Stimulated activated CD4-positive, alpha-beta T cell treated with anti-CD3 and anti-CD28 coated beads, Interleukin-15, amount 100 ng/mL, for 24 hours (primary cell): ENCODE data around the gene TTC38.

Experiments used
- DNase-seq: peaks from one replicate; pipeline ENCODE4 v3.0.0-alpha.2; 2020

TTC38 gene

GRCh38 chr22:46280063-46280817 lies 12.4 kb downstream of the TTC38 start:
- DNase-seq: no peak

DNA sequence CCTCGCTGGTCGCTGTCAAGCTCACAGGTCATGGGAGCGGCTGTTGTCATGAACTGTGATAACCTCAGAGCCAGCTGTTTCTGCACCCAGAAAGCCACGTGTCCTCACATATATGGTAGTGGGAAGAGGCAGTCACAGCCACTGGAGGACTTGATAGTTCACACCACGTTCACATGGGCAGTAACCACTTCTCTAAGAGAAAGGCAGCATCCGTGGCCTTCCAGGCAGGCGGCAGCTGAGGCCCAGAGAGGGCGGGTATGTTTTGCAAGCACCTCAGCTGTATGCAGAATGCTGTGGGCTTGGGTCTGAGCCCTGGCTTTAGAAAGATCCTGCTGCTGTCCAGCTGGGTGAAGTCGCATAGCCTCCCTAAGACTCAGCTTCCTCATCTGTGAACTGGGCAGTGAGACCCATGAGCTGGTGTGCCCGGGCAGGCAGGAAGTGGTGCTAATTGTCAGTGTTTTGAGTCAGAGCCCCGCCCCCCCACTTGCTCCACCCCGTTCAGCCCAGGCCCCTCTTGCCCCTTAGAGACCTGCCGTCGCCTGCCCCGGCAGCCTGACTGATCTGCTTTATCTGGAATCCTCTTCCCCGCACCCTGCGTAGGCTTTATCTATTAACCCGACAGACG lies 13.3 kb downstream of the TTC38 start:
- DNase-seq: no peak

DNA sequence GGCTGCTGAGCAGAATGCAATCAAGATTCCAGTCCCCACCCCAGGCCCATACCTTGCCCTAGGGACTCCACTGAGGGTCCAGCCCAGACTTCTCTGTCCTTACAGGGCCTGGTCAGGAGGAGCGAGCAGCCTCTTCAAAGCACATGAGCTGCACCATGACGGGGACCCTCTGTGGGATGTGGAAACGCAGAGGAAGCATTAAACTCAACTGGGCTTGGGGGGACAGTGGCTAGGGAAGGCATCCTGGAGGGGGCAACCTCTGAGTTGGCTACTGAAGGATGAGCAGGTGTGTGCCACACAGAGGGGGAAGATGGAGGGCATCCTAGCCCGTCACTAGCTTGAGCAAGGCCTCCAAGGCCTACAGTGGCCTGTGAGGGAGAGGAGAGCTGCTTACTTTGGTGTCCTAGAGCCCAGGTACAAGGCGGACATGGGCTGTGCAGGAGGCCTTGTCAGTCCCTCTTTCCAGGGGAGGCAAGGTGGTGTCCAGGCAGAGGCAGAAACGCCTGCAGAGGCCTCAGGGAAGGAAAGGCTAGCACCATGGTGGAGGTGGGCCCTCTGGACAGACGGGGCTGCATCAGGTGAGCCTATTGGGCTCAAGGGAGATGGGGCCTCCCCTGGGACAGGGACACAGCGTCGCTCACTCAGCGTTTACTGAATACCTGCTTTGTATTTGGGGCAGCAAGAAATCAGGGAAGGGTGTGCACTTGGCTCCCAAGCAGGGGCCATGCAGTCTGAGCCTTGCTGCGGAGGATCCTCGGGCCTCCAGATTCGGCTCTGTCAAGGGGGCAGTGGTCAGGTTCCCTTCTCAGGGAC lies 14.3 kb downstream of the TTC38 start:
- DNase-seq: no peak

GRCh38 chr22:46286006-46286405 lies 18.2 kb downstream of the TTC38 start:
- DNase-seq: no peak

DNA sequence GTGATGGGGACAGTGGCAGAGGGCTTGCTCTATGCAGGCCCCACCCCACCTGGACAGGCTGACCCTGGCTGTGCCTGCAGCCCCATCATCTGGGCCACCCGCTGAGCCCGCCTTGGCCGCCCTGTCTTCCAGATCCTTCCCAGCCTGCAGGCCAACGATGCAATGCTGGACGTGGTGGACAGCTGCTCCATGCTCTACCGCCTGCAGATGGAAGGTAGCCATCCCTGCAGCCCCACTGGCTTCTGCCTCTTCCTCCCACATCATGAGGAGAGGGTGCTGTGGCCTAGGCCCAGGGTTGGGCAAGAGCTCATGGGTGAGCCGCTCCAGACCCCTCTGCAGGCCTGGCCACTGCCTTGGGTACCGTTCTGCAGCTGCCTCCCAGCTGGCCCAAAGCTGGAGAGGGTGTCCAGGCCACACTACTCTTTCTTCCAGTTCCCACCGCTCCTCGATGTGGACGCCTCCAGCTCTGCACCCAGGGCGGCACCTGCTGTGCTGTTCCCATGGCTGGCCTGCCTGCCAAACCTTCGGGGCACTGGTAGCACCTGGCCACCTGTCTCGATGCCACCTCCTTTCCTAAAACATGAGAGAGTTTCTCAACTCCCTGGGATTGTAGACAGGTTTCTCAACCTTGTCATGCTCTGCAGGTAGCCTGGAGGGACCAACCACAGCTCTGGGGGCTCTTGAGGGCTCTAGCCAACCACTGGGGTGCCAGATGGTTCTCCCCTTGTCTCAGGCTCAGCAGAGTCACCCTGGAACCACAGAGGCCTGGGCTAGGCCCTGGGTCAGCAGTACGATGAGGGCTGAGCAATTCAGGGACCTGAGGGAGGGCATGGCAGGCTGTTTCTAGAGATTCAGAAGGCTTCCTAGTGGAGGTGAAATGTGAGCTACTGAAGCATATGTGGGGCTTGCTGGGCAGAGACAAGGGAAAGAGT lies 19.4 kb downstream of the TTC38 start:
- DNase-seq: no peak

DNA sequence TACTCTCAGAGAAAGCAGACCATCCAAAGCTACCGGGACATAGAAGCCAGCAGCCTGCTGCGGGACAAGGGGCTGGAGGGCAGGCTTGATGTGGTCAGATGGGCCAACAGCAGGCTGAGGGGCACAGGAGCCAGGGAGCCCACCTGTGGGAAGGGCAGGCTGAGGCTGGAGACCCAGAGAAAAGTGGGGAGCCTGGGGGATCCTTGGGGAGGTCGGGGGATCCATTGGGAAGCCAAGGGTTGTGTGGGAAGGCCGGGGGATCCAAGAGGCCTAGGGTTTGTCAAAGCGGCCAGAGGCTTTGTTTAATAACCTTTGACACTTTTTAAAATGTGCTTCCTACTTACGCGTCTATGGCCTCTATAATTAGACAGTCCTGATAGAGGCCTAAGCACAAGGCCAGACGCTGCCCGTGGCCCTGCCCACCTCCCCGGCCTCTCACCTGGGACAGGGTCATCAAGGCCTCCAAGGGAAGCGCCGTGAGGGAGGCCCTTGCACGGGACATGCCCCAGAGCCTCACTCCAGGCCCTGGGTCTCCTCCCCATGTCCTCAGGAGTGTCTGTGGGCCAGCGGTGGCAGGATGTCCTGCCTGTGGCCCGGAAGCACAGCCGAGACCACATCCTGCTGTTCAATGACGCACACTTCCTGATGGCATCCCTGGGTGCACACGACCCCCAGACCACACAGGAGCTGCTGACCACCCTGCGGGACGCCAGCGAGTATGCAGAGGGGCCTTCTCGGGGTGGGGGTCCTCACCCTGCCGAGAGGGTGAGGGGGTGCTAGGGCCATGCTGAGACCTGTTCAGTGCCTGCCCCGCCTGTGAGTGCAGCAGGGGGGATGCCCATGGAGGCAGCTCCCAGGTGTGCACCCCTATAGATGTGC lies 20.3 kb downstream of the TTC38 start:
- DNase-seq: peak; percentile 28

GRCh38 chr22:46288846-46289243 lies 21.0 kb downstream of the TTC38 start:
- DNase-seq: no peak

- DNase-seq: no peak
Observed at GRCh38 chr22:46289244-46289891, 21.6 kb downstream of the TTC38 start.

- no peak for DNase-seq
Observed at GRCh38 chr22:46290121-46290842, 22.5 kb downstream of the TTC38 start.

- DNase-seq: no peak
Observed at GRCh38 chr22:46290843-46291785, 23.3 kb downstream of the TTC38 start.

DNA sequence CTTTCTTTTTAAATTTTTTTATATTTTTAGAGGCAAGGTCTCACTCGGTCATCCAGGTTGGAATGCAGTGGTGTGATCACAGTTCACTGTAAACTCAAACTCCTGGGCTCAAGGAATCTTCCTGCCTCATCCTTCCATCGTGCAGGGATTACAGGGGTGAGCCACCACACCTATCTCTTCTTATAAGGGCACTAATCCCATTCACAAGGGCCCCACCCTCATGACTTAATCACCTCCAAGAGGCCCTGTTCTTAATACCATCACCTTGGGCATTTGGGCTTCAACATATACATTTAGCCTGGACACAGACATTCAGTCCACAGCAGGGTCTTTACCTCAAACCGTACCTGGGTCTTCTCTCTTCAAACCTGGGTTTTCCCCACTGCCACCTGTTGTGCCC lies 24.4 kb downstream of the TTC38 start:
- no peak for DNase-seq

DNA sequence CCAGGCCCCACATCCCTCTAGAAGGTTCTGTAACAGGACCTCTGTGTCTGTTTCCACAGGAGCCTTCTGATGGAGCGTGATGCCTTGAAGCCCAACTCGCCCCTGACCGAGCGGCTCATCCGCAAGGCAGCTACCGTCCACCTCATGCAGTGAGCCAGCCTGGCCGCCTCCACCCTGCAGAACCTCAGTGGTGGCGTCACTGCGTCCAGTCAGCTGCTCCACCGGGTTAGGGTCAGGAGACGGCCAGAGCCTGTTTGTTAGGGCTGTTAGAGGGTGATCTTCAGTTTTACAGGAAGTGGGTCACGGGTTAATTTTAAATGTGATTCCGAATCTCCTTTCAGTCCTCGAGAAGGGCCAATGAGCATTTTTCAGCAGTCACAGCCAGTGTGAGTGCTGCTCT lies 24.9 kb downstream of the TTC38 start:
- no peak for DNase-seq

- peak; percentile 23 for DNase-seq
Observed at GRCh38 chr22:46293577-46294260, 25.9 kb downstream of the TTC38 start.

- no peak for DNase-seq
Observed at GRCh38 chr22:46294784-46295183, 27.0 kb downstream of the TTC38 start.

DNA sequence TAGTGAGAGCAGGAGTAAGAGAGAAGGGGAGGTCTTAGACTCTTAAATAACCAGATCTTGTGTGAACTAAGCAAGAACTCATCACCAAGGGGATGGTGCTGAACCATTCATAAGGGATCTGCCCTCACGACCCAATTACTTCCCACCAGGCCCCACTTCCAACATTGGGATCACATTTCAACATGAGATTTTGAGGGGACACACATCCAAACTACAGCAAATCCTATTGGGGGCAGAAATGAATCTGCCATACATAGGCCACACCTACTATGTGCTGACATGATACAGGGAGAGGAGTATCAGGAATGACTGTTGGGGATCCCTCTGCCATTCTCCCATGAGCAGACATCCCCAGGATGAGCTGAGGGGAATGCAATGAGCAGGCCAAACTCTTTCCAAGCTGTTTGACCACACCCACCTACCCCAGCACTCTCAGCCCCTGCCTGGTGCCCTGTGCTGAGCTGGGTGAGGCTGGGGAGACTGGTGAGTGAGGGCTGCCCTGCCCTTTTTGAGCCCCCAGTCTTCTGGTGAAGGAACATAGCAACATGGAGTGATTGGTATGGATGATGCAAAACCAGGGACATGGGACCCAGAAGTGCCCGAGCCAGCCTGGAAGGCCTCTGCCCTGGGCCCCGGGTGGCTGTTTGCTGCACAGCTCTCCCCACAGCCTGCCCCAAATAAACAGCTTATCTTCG lies 27.6 kb downstream of the TTC38 start:
- no peak for DNase-seq

- DNase-seq: peak; percentile 98
Observed at GRCh38 chr22:46296257-46297150, 28.7 kb downstream of the TTC38 start, which contains the start of gene GTSE1. Gene GTSE1, plus strand, starts transcription at chr22:46296870. Its CDS starts 531 bp downstream, at chr22:46297401.
